ENCODE data around the gene MBD5.

The MBD5 gene

DNA sequence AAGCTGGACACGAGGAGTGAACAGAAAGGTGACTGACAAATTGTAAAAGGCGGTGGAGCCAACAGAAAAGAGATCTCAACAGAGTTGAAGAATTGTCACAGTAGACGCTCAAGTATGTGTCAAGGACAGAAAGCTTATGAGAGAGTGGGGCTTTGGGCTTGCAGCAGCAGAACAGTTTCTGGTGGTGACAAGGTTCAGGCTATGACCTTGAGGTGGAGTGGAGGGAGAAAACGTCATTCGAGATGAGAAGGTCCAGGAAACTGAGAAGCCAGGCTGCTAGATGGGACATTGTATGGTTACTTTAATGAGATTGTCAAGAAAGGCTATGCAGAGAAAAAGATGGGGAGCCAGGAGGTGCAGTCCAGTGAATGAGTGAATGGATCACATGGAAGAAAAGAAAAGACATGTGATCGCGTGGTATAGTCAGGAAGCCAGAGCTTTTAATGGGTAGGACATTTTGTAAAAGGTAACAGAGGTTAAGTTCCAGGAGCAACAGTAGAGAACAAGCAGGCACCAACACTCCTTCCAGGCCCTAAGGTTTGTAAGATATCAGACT, 532.5 kb downstream of the MBD5 start:
- H3K27me3 ChIP-seq (ENCODE audit: insufficient read depth, poor library complexity, severe bottlenecking): no peaks in the 10 kb centered on the region
- H3K4me1 ChIP-seq (ENCODE audit: insufficient read depth, poor library complexity, severe bottlenecking): no peaks in the 10 kb centered on the region
- no peaks in the 10 kb centered on the region for H3K36me3 ChIP-seq (ENCODE audit: low read depth)
- H3K9me3 ChIP-seq (ENCODE audit: severe bottlenecking): no peaks in the 10 kb centered on the region
- no peak overlapping the region for H3K27ac ChIP-seq (ENCODE audit: poor library complexity, severe bottlenecking)
- ATAC-seq (ENCODE audit: low read depth) (no peak), DNase-seq (ENCODE audit: low spot score) (no peak)
- no peak for TF ChIP-seq CTCF (IDR thresholded peaks at IDR 0.05; ENCODE audit: poor library complexity, severe bottlenecking)
- no peak overlapping the region for H3K4me3 ChIP-seq (ENCODE audit: severe bottlenecking)

- Histone ChIP-seq H3K9me3 (ENCODE audit: severe bottlenecking) (no peaks in the 10 kb centered on the region), H3K27me3 (ENCODE audit: insufficient read depth, poor library complexity, severe bottlenecking) (no peaks in the 10 kb centered on the region), H3K27ac (ENCODE audit: poor library complexity, severe bottlenecking) (no peak overlapping the region), H3K4me3 (ENCODE audit: severe bottlenecking) (no peak overlapping the region), H3K36me3 (ENCODE audit: low read depth) (no peaks in the 10 kb centered on the region), H3K4me1 (ENCODE audit: insufficient read depth, poor library complexity, severe bottlenecking) (no peaks in the 10 kb centered on the region)
- DNase-seq (ENCODE audit: low spot score): no peak
- peak; percentile 31; the same call in 1 of the 3 replicates for ATAC-seq (ENCODE audit: low read depth)
- TF ChIP-seq CTCF (IDR thresholded peaks at IDR 0.05; ENCODE audit: poor library complexity, severe bottlenecking): no peak
Observed at GRCh38 chr2:148554459-148555247, 533.8 kb downstream of the MBD5 start.

- H3K27ac ChIP-seq (ENCODE audit: poor library complexity, severe bottlenecking): no peak overlapping the region
- no peak for TF ChIP-seq CTCF (IDR thresholded peaks at IDR 0.05; ENCODE audit: poor library complexity, severe bottlenecking)
- H3K27me3 ChIP-seq (ENCODE audit: insufficient read depth, poor library complexity, severe bottlenecking): no peaks in the 10 kb centered on the region
- no peaks in the 10 kb centered on the region for H3K4me1 ChIP-seq (ENCODE audit: insufficient read depth, poor library complexity, severe bottlenecking)
- no peak overlapping the region for H3K4me3 ChIP-seq (ENCODE audit: severe bottlenecking)
- H3K36me3 ChIP-seq (ENCODE audit: low read depth): no peaks in the 10 kb centered on the region
- no peaks in the 10 kb centered on the region for H3K9me3 ChIP-seq (ENCODE audit: severe bottlenecking)
- ATAC-seq (ENCODE audit: low read depth) (no peak), DNase-seq (ENCODE audit: low spot score) (no peak)
Observed at GRCh38 chr2:148555622-148556294, 534.9 kb downstream of the MBD5 start.

- TF ChIP-seq CTCF (IDR thresholded peaks at IDR 0.05; ENCODE audit: poor library complexity, severe bottlenecking): no peak
- no peak for DNase-seq (ENCODE audit: low spot score)
- H3K36me3 ChIP-seq (ENCODE audit: low read depth): no peaks in the 10 kb centered on the region
- no peaks in the 10 kb centered on the region for H3K4me1 ChIP-seq (ENCODE audit: insufficient read depth, poor library complexity, severe bottlenecking)
- no peak overlapping the region for H3K4me3 ChIP-seq (ENCODE audit: severe bottlenecking)
- H3K27ac ChIP-seq (ENCODE audit: poor library complexity, severe bottlenecking): no peak overlapping the region
- no peak for ATAC-seq (ENCODE audit: low read depth)
- no peaks in the 10 kb centered on the region for H3K9me3 ChIP-seq (ENCODE audit: severe bottlenecking)
- H3K27me3 ChIP-seq (ENCODE audit: insufficient read depth, poor library complexity, severe bottlenecking): no peaks in the 10 kb centered on the region
Observed at GRCh38 chr2:148557844-148558436, 537.0 kb downstream of the MBD5 start.

All from RWPE2 (cell line).